OCI-LY3 (cell line): ENCODE data around the gene SPRED1.

Source experiments
- CTCF ChIP-seq: fragments of 200-600, 300-600 bp; sonication (generic); IDR thresholded peaks from 2 replicates; pipeline ENCODE4 v1.5.1; 2014; ENCODE audit warnings: antibody characterized with exemption, low read length, low read depth
- EZH2phosphoT487 ChIP-seq: fragments of 200-600 bp; shearing (Covaris generic); IDR thresholded peaks from 2 replicates; pipeline ENCODE4 v1.6.1; 2018; ENCODE audit warnings: antibody characterized with exemption, mixed run types, low read depth

GRCh38 chr15:38401106-38401505 is 148.5 kb downstream of the SPRED1 start:
- no peak for TF ChIP-seq CTCF
- TF ChIP-seq EZH2phosphoT487 = no peak
